Measurements from ENCODE around the gene NPY4R.
"Not testable (repeated sequence)": the region's sequence is repeated elsewhere in the genome, so short reads cannot be mapped to it uniquely, and the experiment has no call there.

The NPY4R gene

GRCh38 chr10:46455992-46456391 lies 9.8 kb downstream of the NPY4R start:
- not testable (repeated sequence) for DNase-seq (ENCODE audit: low read depth)

DNA sequence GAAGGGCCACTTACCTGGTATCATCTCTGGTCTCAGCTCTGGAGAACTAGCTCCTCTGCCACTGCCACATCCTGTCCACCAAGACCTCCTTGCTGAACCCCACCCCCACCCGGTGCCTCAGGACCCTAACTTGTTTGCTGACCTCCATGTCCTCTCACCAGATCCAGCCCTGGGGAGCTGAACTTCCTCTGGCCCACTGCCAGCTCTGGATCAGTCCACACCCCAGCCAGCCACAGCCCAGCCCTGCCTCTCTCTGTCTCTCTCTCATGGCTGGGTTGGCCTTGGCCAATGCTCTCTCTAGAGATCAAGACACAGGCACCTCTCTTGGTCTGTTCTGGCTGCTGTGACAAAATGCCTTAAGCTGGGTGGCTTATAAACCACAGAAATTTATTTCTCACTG lies 14.4 kb downstream of the NPY4R start:
- not testable (repeated sequence) for DNase-seq (ENCODE audit: low read depth)

- not testable (repeated sequence) for DNase-seq (ENCODE audit: low read depth)
Measured at GRCh38 chr10:46450829-46451228, 14.9 kb downstream of the NPY4R start.

GRCh38 chr10:46447439-46447838 lies 18.3 kb downstream of the NPY4R start:
- not testable (repeated sequence) for DNase-seq (ENCODE audit: low read depth)

DNA sequence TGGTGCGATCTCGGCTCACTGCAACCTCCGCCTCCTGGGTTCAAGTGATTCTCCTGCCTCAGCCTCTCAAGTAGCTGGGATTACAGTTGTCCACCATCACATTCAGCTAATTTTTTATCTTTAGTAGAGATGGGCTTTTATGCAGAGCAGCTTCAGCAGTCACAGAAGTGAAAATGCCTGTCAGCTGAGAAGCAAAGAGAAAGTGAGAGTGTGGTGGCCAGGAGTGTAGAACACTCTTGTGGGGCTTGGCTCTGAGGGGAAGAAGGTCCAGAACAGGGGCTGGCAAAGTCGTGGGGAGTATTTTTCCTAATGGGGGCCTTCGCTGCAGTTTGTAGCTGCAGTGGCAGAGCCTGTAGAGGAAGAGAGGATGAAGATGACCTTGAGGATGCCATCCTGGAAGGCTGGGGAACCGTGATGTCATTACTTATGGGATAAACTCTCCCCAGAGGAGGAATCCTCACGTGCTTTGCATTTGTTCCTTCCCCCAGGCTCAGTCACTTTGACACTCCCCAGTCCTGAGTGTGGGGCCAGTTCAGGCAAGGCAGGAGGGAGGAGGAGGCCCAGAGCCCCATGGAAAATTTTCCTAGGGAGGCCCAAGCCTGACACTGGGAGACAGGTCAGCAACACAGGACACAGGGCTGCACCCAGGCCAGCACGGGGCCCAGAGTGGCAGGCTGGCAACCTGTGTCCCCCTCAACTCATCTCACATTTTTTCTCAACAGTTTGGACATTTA lies 20.2 kb downstream of the NPY4R start:
- not testable (repeated sequence) for DNase-seq (ENCODE audit: low read depth)

DNA sequence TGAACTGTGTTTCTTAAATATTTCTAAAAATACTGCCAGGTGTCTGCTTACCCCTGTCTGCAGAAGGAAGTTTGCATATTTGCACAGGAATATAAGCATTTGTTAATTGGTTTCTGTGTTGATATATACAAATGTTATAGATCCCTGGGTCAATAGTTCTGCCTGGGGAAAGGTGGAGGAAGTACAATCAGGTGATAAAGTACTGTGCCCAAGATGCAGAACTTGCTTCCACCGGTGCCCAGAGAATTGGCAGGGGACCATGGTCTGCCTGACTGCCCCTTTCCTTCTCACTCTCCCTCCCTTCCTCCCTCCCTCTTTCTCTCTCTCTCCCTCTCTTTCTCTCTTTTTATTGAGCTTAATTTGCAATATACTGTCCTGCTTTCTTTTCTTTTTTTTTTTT lies 22.3 kb downstream of the NPY4R start:
- DNase-seq (ENCODE audit: low read depth) = not testable (repeated sequence)

GRCh38 chr10:46442706-46443275 lies 23.0 kb downstream of the NPY4R start:
- DNase-seq (ENCODE audit: low read depth) = not testable (repeated sequence)

- peak; percentile 1 for DNase-seq (ENCODE audit: low read depth)
Measured at GRCh38 chr10:46441837-46442278, 23.9 kb downstream of the NPY4R start.

DNA sequence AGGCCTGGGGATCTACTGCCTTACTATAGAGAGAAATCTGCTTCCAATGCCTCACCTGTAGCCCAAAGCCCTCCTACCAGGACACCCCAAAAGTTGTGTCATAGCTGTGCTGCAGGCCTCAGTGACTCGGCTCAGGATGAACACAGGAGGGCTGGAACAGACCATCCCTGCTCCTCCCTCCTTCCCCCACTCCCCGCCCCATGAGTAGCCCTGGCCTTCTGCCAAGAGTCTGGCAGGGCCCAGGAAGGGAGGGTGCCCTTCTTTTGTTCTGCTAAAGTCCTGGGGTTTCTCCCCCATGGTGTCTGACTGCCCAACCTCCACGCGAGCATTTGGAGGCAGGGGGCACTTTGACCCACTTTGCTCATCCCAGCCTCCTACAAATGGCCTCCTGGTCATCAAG lies 24.8 kb downstream of the NPY4R start:
- not testable (repeated sequence) for DNase-seq (ENCODE audit: low read depth)

- not testable (repeated sequence) for DNase-seq (ENCODE audit: low read depth)
Measured at GRCh38 chr10:46423550-46423949, 42.2 kb downstream of the NPY4R start.

DNA sequence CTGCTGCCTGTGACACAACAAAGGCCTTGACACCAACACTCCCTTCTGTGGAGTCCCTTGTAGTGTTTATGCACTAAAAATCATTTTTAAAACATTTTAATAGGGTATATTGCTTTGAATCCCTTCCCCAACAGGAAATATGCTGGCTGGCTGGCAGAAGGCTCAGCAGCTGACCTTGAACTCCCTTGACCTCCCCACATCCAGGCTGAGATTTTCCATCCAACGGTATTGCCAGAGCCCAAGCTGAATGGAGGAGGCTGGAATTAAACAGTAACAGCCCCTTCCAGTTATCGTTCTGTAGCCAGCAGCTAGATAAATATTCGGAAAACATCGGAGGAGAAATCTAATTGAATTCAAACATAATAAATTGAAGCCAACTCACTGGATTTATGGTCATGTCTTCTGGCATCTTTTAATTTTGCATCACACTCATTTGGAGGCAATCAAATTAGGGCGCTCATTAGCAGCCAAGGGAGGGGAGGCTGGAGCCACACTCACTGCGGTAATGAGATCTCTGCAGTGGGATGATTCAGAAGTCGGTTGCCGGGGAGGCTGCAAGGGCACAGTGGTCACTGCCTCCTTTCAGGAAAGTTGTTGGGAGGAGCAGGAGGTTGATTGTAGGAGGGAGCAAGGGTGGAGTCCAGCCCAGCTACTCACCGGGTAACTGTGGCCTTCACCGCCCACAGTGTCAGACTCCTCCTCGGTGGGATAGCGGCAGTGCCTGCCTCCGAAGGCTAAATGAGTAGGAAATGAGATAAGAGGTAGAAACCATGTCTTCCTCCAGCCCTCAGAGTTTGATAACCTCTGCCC lies 46.0 kb downstream of the NPY4R start:
- not testable (repeated sequence) for DNase-seq (ENCODE audit: low read depth)

GRCh38 chr10:46418283-46418682 lies 47.5 kb downstream of the NPY4R start:
- not testable (repeated sequence) for DNase-seq (ENCODE audit: low read depth)

DNA sequence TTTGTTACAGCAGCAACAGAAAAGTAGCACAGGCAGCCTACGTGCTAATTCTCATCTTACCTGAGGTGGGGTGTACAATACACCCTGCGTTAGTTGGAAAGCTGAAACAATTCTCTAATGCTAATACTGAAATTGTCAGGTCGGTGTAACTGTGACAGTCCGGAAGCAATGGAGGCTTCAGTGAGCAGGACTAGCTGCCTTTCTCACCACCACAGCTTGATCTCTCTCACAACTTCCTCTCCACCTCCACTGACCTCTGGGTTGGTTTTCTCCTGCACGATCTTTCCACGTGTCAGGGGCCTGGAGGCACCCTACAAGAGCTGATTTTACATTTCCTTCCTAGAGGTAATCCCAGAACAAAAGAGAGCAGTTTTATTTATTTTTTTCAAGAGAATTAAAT lies 50.5 kb downstream of the NPY4R start:
- DNase-seq (ENCODE audit: low read depth) = not testable (repeated sequence)

DNA sequence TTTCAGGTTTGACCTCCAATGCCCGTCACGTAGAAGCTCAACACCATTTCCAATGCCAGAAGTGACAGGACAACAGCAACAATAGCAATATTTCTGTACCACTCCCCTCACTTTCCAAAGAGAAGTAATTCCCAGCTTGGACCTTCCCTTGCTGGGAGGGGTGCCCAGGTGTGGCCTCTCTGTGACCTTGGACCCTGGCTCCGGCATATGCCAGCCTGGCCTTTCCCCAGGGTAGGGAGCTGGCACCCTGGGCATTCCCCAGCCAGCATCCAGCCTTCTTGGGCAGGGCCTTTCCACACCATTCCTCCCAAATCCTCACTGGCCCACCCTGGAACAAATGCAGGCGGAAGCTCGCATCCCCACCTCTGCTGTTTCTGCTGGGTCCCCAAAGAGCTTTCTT lies 53.1 kb downstream of the NPY4R start:
- DNase-seq (ENCODE audit: low read depth) = not testable (repeated sequence)

DNA sequence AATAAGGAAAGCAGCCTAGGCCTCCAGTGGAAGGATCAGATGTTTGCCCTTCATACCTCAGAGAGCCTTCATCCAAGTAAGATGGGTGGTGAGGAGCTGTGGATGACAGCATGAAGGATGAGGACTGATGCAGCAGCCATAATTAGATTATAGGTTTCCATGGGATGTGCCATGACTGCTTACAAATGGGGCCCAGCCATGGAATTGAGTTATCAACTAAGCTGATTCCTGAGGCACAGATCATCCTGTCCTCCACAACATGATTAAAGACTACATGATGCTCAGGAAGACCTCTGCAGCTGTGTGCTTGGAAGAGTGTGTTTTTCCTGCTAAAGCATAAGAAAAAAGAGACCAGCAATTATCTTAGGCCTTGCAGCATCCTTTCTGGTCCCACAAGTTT lies 54.6 kb downstream of the NPY4R start:
- DNase-seq (ENCODE audit: low read depth) = not testable (repeated sequence)
